HL-60 (cell line): ENCODE measurements around the gene TRIM25.

Experiments
- GABPA ChIP-seq: IDR thresholded peaks from 2 replicates; pipeline ENCODE4 v1.6.1; 2012; ENCODE audit warnings: low read depth
- POLR2AphosphoS5 ChIP-seq: IDR thresholded peaks from 2 replicates; pipeline ENCODE4 v1.6.1; 2012; ENCODE audit warnings: low read depth
- SPI1 ChIP-seq: IDR thresholded peaks from 2 replicates; pipeline ENCODE4 v1.6.1; 2012; ENCODE audit warnings: low read depth, mild to moderate bottlenecking, borderline replicate concordance
- TF ChIP-seq, protein P1 (sequence below): IDR thresholded peaks from one replicate; pipeline ENCODE4 v1.5.1; 2011; ENCODE audit warnings: low read length, control low read depth, inconsistent platforms; ENCODE audit not compliant: insufficient read depth

- TF ChIP-seq, protein P1, sequence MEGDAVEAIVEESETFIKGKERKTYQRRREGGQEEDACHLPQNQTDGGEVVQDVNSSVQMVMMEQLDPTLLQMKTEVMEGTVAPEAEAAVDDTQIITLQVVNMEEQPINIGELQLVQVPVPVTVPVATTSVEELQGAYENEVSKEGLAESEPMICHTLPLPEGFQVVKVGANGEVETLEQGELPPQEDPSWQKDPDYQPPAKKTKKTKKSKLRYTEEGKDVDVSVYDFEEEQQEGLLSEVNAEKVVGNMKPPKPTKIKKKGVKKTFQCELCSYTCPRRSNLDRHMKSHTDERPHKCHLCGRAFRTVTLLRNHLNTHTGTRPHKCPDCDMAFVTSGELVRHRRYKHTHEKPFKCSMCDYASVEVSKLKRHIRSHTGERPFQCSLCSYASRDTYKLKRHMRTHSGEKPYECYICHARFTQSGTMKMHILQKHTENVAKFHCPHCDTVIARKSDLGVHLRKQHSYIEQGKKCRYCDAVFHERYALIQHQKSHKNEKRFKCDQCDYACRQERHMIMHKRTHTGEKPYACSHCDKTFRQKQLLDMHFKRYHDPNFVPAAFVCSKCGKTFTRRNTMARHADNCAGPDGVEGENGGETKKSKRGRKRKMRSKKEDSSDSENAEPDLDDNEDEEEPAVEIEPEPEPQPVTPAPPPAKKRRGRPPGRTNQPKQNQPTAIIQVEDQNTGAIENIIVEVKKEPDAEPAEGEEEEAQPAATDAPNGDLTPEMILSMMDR: no peak
- TF ChIP-seq POLR2AphosphoS5: no peak
- TF ChIP-seq SPI1: no peak
- TF ChIP-seq GABPA: no peak
These were observed 22.1 kb downstream of the TRIM25 start for GRCh38 chr17:56891751-56892150.
